ENCODE measurements around the gene AGXT. TPM values are rescaled to one million over a fixed set of nuclear protein-coding genes. Genes with fewer than 3 reads are reported as not detected.

Gene AGXT
- total RNA-seq, 1 experiment from 2014 or later = not detected

- no peak for DNase-seq (ENCODE audit: extremely low read depth, low read depth)
Observed at GRCh38 chr2:240925191-240925567, 56.6 kb downstream of the AGXT start.

- no peak for DNase-seq (ENCODE audit: extremely low read depth, low read depth)
Observed at GRCh38 chr2:240925568-240926515, 57.2 kb downstream of the AGXT start.

GRCh38 chr2:240926516-240927389, 58.1 kb downstream of the AGXT start:
- DNase-seq (ENCODE audit: extremely low read depth, low read depth) = no peak

- DNase-seq (ENCODE audit: extremely low read depth, low read depth) = no peak
Observed at GRCh38 chr2:240927390-240927781, 58.8 kb downstream of the AGXT start.

GRCh38 chr2:240928476-240929363, 60.1 kb downstream of the AGXT start:
- DNase-seq (ENCODE audit: extremely low read depth, low read depth) = no peak

GRCh38 chr2:240929364-240930095, 60.9 kb downstream of the AGXT start:
- DNase-seq (ENCODE audit: extremely low read depth, low read depth) = no peak

Other genes with a start within 250 kb of the AGXT start
- gene GPR35, start 243.3 kb upstream of the AGXT start, total RNA-seq (2014; rRNA removed; shearing (Covaris generic)) = 0.10 and 0.38 TPM in 2 replicates
- not detected in 2 replicates for gene AQP12B, start 185.9 kb upstream of the AGXT start, total RNA-seq (2014; rRNA removed; shearing (Covaris generic))
- gene AQP12A, start 177.0 kb upstream of the AGXT start, total RNA-seq (2014; rRNA removed; shearing (Covaris generic)) = not detected in 2 replicates
- gene KIF1A, start 48.6 kb upstream of the AGXT start, total RNA-seq (2014; rRNA removed; shearing (Covaris generic)) = 0.37 and 0.63 TPM in 2 replicates
- not detected in 2 replicates for gene MAB21L4, start 27.3 kb downstream of the AGXT start, total RNA-seq (2014; rRNA removed; shearing (Covaris generic))
- gene CROCC2, start 37.5 kb downstream of the AGXT start, total RNA-seq (2014; rRNA removed; shearing (Covaris generic)) = not detected in 2 replicates
- gene SNED1, start 129.8 kb downstream of the AGXT start, total RNA-seq (2014; rRNA removed; shearing (Covaris generic)) = 0.77 and 1.2 TPM in 2 replicates
- 20.2 and 36.9 TPM in 2 replicates for gene MTERF4, start 233.5 kb downstream of the AGXT start, total RNA-seq (2014; rRNA removed; shearing (Covaris generic))